Skeletal muscle cell (primary cell): ENCODE measurements around the gene CYTH2.
"Not testable (repeated sequence)": the region's sequence is repeated elsewhere in the genome, so short reads cannot be mapped to it uniquely, and the experiment has no call there.

Source experiments
- DNase-seq: peaks from one replicate; pipeline ENCODE4 v3.0.0-alpha.2; 2010; ENCODE audit warnings: low read depth
- H3K4me3 ChIP-seq: 2 replicates; pipeline ENCODE4 v1.5.1; 2011; ENCODE audit warnings: low read depth, mild to moderate bottlenecking, control low read depth, low read length, moderate library complexity

Gene CYTH2

DNA sequence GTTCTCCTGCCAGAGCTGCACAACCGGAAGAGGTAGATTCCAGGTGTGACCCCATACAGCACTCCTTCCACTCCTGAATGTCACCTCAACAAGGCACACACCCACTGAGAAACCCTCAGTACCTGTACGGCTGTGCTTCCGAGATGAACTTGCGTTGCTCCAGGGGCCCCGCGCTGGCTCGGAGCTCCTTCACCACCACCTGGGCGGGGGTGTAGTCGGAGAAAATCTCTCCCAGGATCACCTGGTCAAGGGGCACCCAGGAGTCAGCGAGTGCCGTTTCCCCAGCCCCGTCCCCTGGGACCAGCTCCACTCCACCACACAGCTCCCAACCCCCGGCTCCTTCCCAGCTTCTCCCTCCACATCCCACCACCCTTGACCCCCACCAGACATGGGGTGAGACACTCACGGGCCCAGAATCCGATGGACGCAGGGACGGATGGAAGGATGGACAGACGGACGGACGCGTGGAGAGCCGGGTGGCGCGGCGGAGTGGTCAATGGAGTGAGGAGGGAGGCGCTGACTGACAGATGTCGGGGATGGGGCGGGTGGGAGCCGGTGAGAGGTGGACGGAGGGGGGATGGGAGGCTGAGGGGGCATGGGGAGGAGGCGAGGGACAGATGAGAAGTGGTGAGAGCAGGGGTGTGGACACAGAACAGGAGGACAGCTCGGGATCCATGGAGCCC, 39.7 kb downstream of the CYTH2 start:
- no peak overlapping the region for H3K4me3 ChIP-seq
- DNase-seq, result no peak

DNA sequence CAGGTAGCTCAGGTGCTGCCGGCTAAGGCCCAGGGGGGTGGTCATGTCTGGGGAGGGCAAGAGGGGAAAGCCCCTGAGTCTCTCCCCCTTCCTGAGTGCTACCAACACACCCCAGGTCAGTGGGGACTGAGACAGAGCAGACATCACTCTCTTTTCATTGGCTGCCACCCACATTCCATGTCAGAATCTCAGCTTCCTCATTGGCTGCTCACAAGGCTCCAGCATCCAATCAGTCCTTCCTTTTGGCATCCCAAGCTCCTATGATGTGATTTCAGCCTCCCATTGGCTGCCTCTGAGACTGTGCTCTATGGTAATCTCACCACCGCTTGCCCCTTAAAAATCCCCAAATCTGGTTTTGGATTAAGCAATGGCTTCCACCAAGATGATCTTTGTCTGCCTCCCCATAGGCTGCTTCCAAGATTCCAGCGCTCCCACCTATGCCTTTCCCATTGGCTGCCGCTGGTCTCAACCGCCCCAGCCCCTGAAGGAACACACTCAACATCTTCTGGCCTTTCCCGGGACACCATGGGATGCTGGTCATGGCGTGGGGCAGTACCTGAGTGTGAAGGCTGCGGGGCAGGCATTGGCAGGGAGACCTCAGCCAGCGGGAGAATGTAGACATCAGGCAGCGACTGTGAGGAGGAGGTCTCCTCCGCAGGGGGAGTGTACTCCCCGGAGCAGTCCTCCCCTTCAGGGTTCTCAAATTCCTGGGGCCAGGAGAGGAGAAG, 40.5 kb downstream of the CYTH2 start:
- DNase-seq, result no peak
- H3K4me3 ChIP-seq, result no peak overlapping the region

DNA sequence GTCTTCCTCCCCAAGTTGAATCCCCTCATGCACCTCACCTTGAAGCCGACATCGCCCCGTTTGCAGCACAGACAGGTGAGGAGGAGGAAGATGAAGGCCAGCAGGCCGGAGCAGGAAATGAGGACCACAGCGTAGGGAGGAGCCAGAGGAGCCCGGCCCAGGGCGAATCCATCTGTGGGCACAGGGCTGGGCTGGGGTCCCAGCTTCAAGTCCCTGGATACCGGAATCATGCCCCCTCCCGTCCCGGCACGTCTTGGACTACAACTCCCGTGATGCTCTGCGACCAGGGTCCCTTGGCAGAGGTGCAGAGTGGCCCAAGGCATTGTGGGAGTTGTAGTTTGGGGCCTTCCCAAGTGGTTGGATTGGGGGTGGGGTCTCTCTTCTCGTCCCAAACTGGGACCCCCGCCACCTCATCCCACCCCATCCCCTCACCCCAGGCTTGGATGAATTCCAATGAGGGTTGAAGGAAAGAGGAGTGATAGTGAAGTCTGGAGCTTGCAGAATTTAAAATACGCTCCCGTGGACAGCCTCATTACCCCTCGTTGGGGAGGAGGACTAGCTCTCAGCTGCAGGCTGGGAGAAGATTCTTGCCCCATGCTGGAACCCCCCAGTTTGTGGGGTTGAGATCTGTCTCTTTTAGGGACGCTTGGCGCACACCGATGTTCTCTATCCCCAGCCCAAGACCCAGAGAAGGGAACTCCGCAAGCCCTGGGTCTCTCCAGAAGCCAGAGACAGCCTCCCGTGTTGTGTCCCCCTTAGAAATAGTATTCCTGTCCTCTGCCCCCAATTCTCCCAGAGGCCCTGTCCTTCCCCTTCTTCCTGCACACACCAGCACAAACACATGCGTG, 41.5 kb downstream of the CYTH2 start:
- H3K4me3 ChIP-seq, result peak overlapping the region; percentile 36
- DNase-seq, result no peak

DNA sequence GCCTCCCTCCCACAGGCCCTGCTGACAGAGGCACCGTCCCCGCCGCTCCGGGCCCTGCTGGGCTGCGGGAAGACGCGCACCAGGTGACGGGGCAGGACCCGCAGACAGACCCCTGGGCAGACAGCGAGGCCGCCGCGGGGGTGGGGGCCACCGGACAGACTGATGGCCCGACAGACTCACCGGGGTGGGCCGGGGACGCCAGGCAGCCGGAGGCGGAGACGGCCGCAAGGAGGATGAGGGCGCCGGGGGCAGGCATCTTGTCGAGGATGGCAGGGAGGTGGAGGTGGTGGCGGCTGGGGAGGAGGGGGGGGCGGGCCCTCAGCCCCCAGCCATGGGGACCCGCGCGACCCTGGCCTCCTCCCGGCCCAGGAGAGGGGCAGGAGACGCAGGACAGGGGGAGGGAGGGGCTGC, 42.2 kb downstream of the CYTH2 start:
- DNase-seq, result no peak

DNA sequence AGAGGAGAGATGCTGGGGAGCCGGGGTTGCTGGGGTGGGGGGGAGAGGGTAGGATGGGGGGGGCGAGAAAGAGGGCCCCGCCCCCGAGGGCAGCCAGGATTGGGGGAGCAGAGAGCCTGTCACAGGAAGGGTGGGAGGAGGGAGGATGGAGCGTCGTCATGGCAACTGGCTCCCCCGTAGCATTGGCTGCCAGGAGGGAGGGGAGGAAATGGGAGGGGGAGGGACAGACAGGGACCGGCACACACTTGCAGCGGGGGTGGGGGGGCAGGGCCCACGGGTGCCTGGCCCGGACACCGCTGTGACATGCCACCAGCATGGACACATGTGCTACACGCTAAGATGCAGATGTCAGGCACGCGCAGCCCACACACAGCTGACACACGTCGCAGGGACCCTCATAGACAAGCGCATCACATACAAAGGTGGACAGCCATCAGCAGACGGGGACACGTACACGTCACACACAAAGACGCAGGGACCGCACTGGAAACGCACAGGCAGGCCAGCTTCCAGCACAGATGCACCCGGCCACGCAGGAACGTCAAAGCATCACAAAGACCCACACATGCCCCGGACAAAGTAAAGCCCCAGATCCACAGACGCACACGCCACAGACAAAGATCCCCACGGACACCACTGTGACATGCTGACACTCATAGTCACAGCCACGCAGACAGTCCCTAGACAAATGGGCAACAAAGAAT, 42.8 kb downstream of the CYTH2 start, which contains the start of gene LMTK3:
Gene LMTK3 (minus strand): TSS at position 36 of the 704 bp plus-strand sequence. CDS start 259 bp downstream, outside the sequence.
- peak within 1 kb of the TSS; percentile 36 for H3K4me3 ChIP-seq
- DNase-seq, result no peak

More for the DNA sequence above, 42.2 kb downstream of the CYTH2 start:
- H3K4me3 ChIP-seq, result peak overlapping the region; percentile 36

DNA sequence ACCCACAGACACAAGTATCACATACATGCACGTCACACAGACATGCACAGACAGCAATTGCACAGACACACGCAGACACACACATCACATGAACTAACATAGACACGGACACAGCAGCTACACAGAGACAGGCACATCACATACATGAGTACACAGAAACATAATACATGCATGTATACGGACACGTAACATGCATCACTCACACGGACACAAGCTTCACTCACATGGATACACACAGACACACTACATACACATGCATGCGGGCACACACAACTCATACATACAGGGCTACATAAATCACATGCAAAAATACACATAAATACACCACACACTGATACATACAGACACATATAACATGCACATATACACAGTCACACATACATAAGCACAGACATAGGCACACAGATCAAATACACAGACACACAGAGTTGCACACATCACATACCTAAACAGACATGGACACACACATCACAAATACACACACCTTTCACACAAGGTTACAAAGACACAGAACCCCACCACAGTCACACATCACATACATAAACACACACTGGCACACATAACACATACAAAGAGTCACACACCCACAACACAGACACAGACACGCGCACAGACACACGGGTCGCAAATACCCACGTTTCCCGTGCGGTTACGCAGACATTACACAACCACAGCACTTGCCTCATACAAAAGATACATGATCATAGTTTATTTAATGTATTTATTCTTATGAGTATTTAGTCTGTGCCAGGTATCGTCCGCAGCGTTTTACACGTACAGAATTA, 43.5 kb downstream of the CYTH2 start:
- DNase-seq, result no peak
- H3K4me3 ChIP-seq, result no peak overlapping the region

DNA sequence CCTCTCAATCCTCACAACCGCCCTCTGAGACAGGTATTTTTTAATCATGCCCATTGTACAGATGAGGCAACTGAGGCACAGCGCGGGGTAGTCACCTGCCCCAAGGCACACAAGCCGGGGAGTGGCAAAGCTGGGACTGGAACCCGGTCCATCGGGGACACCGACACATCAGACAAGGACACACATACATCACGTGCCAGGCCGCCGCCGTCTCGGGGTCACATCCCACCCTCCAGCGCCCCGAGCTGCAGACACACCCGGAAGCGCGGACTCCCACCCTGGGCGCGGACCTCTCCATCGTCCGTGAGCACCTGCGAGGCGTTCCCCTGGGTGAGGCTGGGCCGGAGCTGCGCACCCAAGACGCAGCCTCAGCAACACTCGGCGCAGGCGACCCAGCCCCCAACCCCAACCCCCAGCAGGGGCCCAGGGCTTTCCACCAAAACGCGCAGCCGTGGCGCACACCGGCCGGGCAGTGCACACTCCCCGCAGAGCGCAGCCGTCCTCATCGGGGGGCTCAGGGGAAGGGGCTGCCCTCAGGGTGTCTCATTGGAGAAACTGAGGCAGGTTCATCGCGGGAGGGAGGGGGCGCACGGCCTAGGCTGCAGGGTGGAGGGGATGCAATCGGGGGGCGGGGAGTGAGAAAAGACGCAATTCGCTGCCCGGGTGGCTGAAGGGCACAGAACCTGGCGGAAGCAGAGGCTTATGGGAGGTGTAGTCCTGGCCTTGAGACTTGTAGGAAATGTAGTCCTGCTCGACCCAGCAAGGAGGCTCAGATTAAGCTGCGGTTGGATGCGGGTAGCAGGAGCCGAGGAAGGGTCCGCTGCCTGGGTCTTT, 44.3 kb downstream of the CYTH2 start:
- H3K4me3 ChIP-seq, result peak overlapping the region; percentile 60
- no peak for DNase-seq

DNA sequence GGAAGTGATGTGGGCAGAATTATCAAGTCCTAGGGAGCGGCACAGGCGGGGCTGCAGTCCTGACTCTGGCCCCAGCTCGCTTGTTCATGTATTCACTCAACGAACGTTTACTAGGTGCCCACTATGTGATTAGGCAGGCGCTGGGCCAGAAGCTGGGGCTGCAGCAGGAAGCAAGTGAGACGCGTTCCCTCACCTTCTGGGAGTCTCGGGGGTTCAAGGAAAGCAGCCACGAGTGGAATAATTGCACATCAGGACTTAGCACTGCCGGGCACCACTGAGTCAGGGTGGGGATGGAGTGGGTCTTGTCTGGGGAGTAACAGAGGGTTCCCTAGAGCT, 44.9 kb downstream of the CYTH2 start:
- no peak for DNase-seq
- no peak overlapping the region for H3K4me3 ChIP-seq

DNA sequence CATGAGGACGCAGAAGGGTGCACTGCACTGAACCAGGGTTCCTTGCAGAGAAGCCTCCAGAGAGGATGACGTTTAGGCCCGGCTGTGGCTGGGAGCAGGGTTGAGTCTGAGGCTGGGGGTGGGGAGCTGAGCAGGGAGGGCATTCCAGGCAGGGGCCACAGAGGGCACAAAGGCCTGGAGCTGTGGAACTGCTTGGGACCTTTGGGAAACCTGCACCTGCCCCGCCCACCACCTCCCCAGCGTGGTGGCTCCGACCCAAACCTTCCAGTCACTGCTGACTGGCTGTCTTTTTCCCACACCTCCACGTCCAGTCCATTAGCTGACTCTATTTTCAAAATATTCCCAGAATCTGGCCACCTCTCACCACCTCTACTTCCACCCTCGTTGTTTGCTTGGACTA, 47.4 kb downstream of the CYTH2 start:
- no peak overlapping the region for H3K4me3 ChIP-seq
- DNase-seq, result no peak

DNA sequence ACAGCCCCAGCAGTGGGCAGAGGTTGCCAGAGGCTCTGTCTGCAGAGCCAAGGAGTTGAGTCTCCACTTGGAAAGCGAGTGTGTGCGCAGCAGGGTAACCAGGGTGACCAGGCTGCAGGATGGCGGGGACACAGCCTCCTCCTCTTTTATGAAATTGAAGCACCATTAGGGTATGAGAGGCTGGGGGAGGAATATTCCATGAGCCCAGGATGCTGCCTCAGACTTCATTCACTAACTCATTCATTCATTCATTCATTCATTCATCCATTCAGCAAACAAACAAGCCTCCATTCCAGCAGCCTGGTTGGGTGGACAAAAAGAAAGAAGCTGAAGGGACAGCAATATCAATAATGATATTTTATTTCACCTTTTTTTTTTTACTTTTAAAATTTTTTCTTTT, 49.0 kb downstream of the CYTH2 start:
- H3K4me3 ChIP-seq, result no peak overlapping the region
- no peak for DNase-seq

DNA sequence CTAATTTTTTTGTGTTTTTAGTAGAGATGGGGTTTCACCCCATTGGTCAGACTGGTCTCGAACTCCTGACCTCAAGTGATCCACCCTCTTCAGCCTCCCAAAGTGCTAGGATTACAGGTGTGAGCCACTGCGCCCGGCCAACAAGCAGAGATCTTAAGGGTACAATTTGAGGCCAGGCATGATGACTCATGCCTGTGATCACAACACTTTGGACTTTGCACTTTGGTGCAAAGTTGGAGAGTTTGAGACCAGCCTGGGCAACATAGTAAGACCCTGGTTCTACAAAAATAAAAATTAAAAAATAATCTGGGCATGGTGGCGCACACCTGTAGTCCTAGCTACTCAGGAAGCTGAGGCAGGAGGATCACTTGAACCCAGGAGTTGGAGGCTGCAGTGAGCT, 50.3 kb downstream of the CYTH2 start:
- not testable (repeated sequence) for H3K4me3 ChIP-seq, DNase-seq

DNA sequence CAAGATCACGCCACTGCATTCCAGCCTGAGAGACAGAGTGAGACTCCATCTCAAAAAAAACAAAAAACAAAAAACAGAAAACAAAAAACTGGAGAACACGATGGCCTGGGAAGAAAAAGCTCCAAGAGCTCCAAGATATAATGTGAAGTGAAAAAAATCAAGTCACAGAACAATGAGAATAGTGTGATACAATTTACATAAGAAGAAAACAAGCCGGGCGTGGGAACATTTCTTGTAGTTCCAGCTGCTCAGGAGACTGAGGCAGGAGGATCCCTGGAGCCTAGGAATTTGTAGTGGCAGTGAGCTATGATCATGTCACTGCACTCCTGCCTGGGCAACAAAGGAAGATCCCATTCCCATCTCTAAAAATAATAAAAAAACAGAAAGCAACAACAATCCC, 51.0 kb downstream of the CYTH2 start:
- no peak for DNase-seq
- no peak overlapping the region for H3K4me3 ChIP-seq

DNA sequence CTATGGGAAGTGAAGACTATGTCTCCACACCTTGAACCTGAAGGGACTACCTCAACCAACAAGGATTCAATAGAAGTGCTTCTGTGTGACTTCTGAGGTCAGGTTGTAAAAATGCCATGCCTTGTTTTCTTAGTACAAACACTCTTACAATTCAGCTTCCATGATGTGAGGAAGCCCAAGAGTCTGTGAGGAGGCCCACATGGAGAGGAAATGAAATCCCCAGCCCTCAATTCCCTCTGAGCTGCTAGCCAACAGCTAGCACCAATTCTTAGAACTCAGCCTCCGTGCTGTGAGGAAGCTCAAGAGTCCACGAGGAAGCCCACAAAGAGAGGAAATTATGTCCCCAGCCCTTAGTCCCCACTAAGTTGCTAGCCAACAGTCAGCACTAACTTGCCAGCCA, 55.1 kb downstream of the CYTH2 start:
- no peak overlapping the region for H3K4me3 ChIP-seq
- DNase-seq, result no peak

DNA sequence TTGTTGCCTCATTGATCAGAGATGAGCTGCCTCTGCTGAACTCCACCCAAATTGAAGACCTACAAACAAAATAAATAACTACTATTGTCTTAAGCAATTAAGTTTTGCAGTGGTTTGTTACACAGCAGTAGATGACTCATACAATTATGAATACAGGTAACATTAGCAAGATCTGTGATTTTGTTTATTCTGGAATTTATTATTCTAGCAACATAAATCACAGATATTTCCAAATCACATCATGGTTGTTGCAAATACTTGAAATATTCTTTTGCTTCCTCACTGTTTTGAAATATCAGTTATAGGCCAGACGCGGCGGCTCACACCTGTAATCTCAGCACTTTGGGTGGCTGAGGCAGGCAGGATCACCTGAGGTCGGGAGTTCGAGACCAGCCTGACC, 55.6 kb downstream of the CYTH2 start:
- no peak for DNase-seq
- H3K4me3 ChIP-seq, result no peak overlapping the region

DNA sequence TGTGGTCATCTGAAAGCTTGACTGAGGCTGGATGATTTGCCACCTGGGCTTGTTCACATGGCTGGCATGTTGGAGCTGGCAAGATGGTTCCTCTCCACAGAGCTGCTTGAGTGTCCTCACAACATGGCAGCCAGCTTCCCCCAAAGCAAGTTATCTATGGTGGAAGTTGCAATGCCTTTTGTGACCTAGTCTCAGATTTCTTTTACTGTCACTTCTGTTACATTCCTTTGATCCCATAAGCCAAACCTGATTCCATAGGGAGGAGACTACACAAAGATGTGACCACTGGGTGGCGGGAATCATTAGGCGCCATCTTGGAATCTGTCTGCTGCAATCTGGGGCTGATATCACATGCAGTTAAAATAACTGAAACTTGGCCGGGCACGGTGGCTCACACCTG, 60.0 kb downstream of the CYTH2 start:
- no peak overlapping the region for H3K4me3 ChIP-seq
- DNase-seq, result no peak

DNA sequence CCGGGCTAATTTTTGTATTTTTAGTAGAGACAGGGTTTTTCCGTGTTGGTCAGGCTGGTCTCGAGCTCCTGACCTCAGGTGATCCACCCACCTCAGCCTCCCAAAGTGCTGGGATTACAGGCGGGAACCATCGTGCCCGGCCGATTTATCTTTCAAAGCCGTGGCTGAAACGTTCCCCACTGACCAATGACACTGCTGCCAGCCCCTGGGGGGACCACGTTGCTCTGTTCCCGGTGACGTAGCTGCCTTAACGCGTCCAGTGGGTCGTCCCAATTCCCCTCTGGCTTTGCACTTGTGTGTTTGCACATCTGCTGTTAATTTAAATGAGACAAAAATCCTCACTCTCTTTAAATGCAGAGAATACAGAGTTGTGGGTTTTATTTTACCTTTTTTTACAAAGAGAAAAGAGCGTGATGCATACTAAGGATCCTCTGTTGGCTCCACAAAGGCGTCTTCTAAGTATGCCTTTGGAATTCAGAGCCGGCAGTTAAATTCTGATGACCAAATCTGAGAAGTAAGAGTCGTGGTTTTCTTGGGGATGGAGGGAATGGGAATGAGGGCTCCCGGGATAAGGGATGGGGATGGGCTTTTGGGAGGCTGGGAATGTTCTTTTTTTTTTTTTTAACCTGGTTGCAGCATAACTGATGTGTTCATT, 61.0 kb downstream of the CYTH2 start:
- H3K4me3 ChIP-seq, result no peak overlapping the region
- DNase-seq, result no peak

DNA sequence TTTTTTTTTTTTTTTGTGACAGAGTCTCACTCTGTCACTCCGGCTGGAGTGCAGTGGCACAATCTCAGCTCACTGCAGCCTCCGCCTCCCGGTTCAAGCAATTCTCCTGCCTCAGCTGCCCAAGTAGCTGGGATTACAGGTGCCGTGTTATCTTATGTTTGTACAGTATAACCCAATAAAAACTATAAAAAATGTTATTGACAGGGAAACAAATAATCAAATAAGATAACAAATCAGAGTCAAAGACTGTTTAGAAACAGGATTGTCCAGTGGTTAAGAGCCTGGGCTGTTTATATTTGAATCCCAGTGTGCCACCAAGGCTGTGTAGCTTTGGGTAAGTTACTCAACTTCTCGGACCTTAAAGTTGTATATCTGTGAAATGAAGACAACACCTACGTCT, 61.6 kb downstream of the CYTH2 start:
- H3K4me3 ChIP-seq, result no peak overlapping the region
- DNase-seq, result no peak
